ENCODE measurements around the gene CISD2.

DNA sequence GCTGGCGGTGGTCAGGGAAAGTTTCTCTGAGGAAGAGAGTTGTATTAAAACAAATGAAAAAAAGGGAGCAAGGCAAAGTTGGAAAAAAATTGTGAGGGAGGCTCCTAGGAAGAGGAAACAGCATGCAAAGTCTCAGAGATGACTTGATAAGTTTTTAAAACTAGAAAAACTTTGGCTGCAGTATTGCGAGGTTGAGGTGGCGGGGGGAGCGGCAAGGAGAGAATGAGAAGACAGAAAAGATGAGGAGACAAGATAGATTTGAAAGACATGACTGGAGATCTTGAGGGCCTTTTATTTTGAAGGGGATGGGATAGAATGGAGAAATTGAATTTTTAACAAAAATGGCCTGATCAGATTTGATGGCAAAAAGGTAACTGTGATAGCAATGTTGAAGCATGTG is 36.7 kb upstream of the CISD2 start:
- TF ChIP-seq, protein P1, sequence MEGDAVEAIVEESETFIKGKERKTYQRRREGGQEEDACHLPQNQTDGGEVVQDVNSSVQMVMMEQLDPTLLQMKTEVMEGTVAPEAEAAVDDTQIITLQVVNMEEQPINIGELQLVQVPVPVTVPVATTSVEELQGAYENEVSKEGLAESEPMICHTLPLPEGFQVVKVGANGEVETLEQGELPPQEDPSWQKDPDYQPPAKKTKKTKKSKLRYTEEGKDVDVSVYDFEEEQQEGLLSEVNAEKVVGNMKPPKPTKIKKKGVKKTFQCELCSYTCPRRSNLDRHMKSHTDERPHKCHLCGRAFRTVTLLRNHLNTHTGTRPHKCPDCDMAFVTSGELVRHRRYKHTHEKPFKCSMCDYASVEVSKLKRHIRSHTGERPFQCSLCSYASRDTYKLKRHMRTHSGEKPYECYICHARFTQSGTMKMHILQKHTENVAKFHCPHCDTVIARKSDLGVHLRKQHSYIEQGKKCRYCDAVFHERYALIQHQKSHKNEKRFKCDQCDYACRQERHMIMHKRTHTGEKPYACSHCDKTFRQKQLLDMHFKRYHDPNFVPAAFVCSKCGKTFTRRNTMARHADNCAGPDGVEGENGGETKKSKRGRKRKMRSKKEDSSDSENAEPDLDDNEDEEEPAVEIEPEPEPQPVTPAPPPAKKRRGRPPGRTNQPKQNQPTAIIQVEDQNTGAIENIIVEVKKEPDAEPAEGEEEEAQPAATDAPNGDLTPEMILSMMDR (IDR thresholded peaks at IDR 0.05) = no peak
- TF ChIP-seq POLR2A (IDR thresholded peaks at IDR 0.05) = no peak

Data from upper lobe of left lung (tissue), 4 donors.